Coronary artery (tissue), 2 donors: ENCODE data around the gene MYO6.

Experiments used
- DNase-seq: peaks from one replicate; pipeline ENCODE4 v3.0.0-alpha.2; 2017; ENCODE audit warnings: low spot score
- H3K27ac ChIP-seq, 2 donors: fragments of 200-600 bp; sonication (generic); one replicate each; pipeline ENCODE4 v1.5.1; 2016 to 2019
- H3K4me3 ChIP-seq: fragments of 200-600 bp; sonication (generic); 2 replicates; pipeline ENCODE4 v1.5.1; 2016; ENCODE audit warnings: mild to moderate bottlenecking, moderate library complexity
- CTCF ChIP-seq: fragments of 200-600 bp; sonication (generic); IDR thresholded peaks from one replicate; pipeline ENCODE4 v1.5.1; 2019; ENCODE audit warnings: antibody characterized with exemption

MYO6 gene

GRCh38 chr6:75800708-75801505, 51.9 kb downstream of the MYO6 start:
- DNase-seq, result no peak
- no peak for TF ChIP-seq CTCF
- no peak overlapping the region for H3K4me3 ChIP-seq
- H3K27ac ChIP-seq, result no peak overlapping the region

DNA sequence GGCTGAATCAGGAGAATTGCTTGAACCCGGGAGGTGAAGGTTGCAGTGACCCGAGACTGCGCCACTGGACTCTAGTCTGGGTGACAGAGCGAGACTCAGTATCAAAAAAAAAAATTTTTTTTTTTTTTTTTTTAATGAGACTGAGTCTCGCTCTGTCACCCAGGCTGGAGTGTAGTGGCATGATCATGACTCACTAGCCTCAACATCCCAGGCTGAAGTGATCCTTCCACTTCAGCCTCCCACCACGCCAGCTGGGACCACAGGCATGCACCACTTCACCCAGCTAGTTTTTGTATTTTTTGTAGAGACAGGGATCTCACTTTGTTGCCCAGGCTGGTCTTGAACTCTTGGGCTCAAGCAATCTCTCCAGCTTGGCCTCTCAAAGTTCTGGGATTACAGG, 53.3 kb downstream of the MYO6 start:
- no peak for TF ChIP-seq CTCF
- no peak for DNase-seq
- no peak overlapping the region for H3K27ac ChIP-seq
- no peak overlapping the region for H3K4me3 ChIP-seq

GRCh38 chr6:75808507-75808906, 59.5 kb downstream of the MYO6 start:
- DNase-seq, result no peak
- H3K4me3 ChIP-seq, result no peak overlapping the region
- H3K27ac ChIP-seq, result no peak overlapping the region
- TF ChIP-seq CTCF, result no peak

GRCh38 chr6:75812560-75812959, 63.5 kb downstream of the MYO6 start:
- Histone ChIP-seq H3K4me3 (no peak overlapping the region), H3K27ac (no peak overlapping the region)
- no peak for TF ChIP-seq CTCF
- DNase-seq, result no peak

GRCh38 chr6:75813476-75814250, 64.6 kb downstream of the MYO6 start:
- no peak overlapping the region for H3K4me3 ChIP-seq
- no peak overlapping the region for H3K27ac ChIP-seq
- DNase-seq, result no peak
- no peak for TF ChIP-seq CTCF

DNA sequence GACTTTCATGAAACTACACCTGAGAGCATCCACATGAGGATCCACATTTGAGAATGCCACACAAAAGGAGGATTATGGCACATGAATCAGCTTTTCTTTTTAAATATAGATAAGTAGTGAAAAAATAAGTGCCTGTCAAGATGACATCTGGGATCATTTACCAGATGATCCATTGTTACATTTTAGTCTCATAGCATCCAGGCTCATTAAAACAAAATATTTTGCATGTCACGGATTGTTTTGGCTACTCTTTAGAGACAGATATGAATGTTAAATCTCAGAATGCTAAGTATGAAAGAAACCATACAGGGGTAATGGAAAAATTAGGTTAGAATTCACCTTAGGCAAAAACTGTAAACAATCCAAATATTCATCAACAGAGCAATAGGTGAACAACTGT, 66.7 kb downstream of the MYO6 start:
- Histone ChIP-seq H3K4me3 (no peak overlapping the region), H3K27ac (no peak overlapping the region)
- no peak for DNase-seq
- TF ChIP-seq CTCF, result no peak
